Loucy (cell line): ENCODE results near the gene GNA12.

Experiments
- H2AFZ ChIP-seq: fragments of 200-600 bp; sonication (generic); 2 replicates; pipeline ENCODE4 v1.6.0; 2016; ENCODE audit warnings: antibody characterized with exemption, mild to moderate bottlenecking, low read length, moderate library complexity
- H3F3A ChIP-seq: fragments of 200-600 bp; 2 replicates; pipeline ENCODE4 v1.6.0; 2016; ENCODE audit warnings: antibody characterized with exemption, low read depth, mild to moderate bottlenecking
- H3K27me3 ChIP-seq: fragments of 200-600 bp; sonication (generic); 2 replicates; pipeline ENCODE4 v1.6.1; 2014; ENCODE audit warnings: low read length, mild to moderate bottlenecking; ENCODE audit not compliant: insufficient read depth, poor library complexity, severe bottlenecking
- H3K36me3 ChIP-seq: fragments of 200-600 bp; sonication (generic); 2 replicates; pipeline ENCODE4 v1.6.1; 2016; ENCODE audit warnings: low read length; ENCODE audit not compliant: insufficient read depth
- H3K4me1 ChIP-seq: fragments of 200-600 bp; sonication (generic); 2 replicates; pipeline ENCODE4 v1.5.1; 2014; ENCODE audit warnings: low read length, mild to moderate bottlenecking; ENCODE audit not compliant: insufficient read depth, poor library complexity, severe bottlenecking
- H3K4me2 ChIP-seq: fragments of 200-600 bp; sonication (generic); 2 replicates; pipeline ENCODE4 v1.6.0; 2014; ENCODE audit warnings: antibody characterized with exemption, low read length, low read depth, mild to moderate bottlenecking; ENCODE audit not compliant: poor library complexity, severe bottlenecking
- H3K4me3 ChIP-seq: fragments of 200-600 bp; sonication (generic); 2 replicates; pipeline ENCODE4 v1.5.1; 2014; ENCODE audit warnings: low read length, mild to moderate bottlenecking, mixed read lengths; ENCODE audit not compliant: poor library complexity, severe bottlenecking
- H3K79me2 ChIP-seq: fragments of 200-600 bp; sonication (generic); 2 replicates; pipeline ENCODE4 v1.6.1; 2014; ENCODE audit warnings: low read length; ENCODE audit not compliant: insufficient read depth
- H3K9ac ChIP-seq: fragments of 200-600 bp; sonication (generic); 2 replicates; pipeline ENCODE4 v1.6.0; 2014; ENCODE audit warnings: mild to moderate bottlenecking, low read depth, low read length, moderate library complexity; ENCODE audit not compliant: poor library complexity, severe bottlenecking
- H3K9me2 ChIP-seq: fragments of 200-600 bp; sonication (generic); replicated peaks from 2 replicates; pipeline ENCODE4 v1.6.1; 2016; ENCODE audit warnings: low read depth, low read length, mixed read lengths
- H3K9me3 ChIP-seq: fragments of 200-600 bp; sonication (generic); 2 replicates; pipeline ENCODE4 v1.6.1; 2014; ENCODE audit warnings: mild to moderate bottlenecking, antibody characterized with exemption, low read length, low read depth; ENCODE audit not compliant: insufficient read depth
- H4K20me1 ChIP-seq: fragments of 200-600 bp; sonication (generic); 2 replicates; pipeline ENCODE4 v1.6.0; 2014; ENCODE audit warnings: antibody characterized with exemption, low read length, mild to moderate bottlenecking; ENCODE audit not compliant: insufficient read depth, poor library complexity, severe bottlenecking
- CTCF ChIP-seq: fragments of 200-600 bp; sonication (generic); conservative IDR thresholded peaks from 2 replicates; pipeline ENCODE4 v1.5.1; 2014; ENCODE audit warnings: mild to moderate bottlenecking, antibody characterized with exemption, low read length
- EZH2phosphoT487 ChIP-seq: fragments of 200-600 bp; IDR thresholded peaks from 2 replicates; pipeline ENCODE4 v1.6.1; 2018; ENCODE audit warnings: antibody characterized with exemption, mild to moderate bottlenecking, moderate library complexity, borderline replicate concordance

Gene GNA12

DNA sequence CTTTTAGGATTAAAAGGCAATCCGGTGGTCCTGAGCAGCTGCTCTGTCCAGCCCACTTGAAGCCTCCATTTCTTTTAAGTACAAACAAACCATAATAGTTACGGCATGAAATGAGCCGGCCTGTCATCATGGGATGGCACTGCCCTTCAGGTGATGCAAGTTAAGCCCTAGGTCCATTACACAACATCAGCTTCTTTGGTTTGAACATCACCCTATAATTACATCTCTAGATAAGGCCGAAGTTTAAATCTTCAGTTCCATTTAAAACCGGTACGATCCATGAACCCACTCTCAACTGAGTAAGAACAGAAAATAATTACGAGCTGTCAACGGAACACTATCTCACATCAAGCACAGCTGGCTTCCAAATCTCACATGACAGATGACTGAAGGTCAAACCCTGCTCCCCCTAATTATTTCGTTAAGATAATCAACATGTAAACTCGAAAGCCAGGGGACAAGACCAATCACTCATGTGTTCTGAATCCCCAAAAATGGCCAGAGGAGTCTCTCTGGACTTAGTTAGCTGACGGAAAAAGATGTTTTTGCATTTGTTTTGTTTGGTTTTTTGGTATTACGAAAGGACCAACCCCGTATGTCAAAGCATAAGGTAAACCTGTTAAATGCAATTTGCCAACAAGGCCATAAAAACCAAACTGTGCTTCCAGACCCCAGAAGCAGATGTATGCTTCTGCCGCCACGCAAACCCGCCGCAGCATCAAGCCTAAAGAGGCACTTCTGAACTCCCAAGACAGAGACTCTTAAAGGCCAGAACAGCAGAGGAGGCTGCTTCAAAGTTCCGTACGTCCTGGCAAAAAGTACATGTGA lies 10.8 kb downstream of the GNA12 start:
- H3K27me3 ChIP-seq = no peaks in the 10 kb centered on the region
- peaks cover 21% of the 10 kb centered on the region for H4K20me1 ChIP-seq
- H2AFZ ChIP-seq = no peak overlapping the region
- peaks cover 97% of the 10 kb centered on the region for H3K79me2 ChIP-seq
- peaks cover 35% of the 10 kb centered on the region for H3K36me3 ChIP-seq
- H3K9me2 ChIP-seq = no peaks in the 10 kb centered on the region
- H3K9ac ChIP-seq = no peak overlapping the region
- no peaks in the 10 kb centered on the region for H3F3A ChIP-seq
- peaks cover 45% of the 10 kb centered on the region for H3K4me1 ChIP-seq
- no peak overlapping the region for H3K4me3 ChIP-seq
- TF ChIP-seq CTCF = no peak
- no peak for TF ChIP-seq EZH2phosphoT487
- no peaks in the 10 kb centered on the region for H3K9me3 ChIP-seq
- H3K4me2 ChIP-seq = peak overlapping the region; percentile 21

- Histone ChIP-seq H3K4me2 (no peak overlapping the region), H3K4me3 (no peak overlapping the region), H3K9me3 (no peaks in the 10 kb centered on the region), H3K9ac (no peak overlapping the region), H3K4me1 (peaks cover 36% of the 10 kb centered on the region), H3F3A (no peaks in the 10 kb centered on the region), H3K79me2 (peaks cover 97% of the 10 kb centered on the region), H3K27me3 (no peaks in the 10 kb centered on the region), H3K36me3 (peaks cover 35% of the 10 kb centered on the region), H3K9me2 (no peaks in the 10 kb centered on the region), H4K20me1 (peaks cover 21% of the 10 kb centered on the region), H2AFZ (no peak overlapping the region)
- TF ChIP-seq EZH2phosphoT487 (no peak), CTCF (no peak)
These were observed 11.6 kb downstream of the GNA12 start for GRCh38 chr7:2832461-2832860.

DNA sequence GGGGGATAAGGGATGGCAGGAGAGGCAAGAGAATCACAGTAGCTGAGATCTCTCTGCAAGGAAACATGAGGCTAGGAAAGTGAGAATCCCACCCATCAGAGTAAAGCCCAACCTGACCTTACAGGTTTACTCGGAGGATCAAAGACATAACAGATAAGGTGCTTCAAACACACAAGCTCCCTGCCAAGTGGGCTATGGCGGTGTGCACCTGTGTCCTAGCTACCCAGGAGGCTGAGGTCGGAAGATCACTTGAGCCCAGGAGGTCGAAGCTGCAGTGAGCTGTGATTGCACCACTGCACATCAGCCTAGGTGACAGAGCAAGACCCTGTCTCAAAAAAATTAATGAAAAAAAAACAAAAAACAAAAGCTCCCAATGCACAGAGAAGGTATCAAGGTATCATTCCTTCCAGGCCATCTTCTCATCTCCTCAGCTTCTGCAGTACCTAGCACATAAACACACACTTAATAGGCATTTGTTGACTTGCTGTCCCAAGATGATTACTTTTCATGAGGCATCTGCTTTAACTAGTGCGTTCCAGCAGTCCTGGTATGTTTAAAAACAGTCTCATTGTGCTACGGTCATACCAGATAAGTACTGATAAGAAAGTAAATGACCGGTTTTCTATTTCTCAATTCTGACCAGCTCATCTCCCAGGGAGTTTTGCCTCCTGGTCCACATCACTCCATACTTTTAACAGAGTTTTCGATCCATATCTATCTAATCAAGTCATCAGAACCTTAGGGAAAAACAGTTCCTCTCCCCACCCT lies 13.3 kb downstream of the GNA12 start:
- peaks cover 98% of the 10 kb centered on the region for H3K79me2 ChIP-seq
- TF ChIP-seq CTCF = no peak
- no peak for TF ChIP-seq EZH2phosphoT487

More for the DNA sequence above, 13.3 kb downstream of the GNA12 start:
- no peaks in the 10 kb centered on the region for H3K9me3 ChIP-seq
- H3K9ac ChIP-seq = no peak overlapping the region
- H3F3A ChIP-seq = no peaks in the 10 kb centered on the region
- H3K9me2 ChIP-seq = no peaks in the 10 kb centered on the region
- H3K4me1 ChIP-seq = peaks cover 24% of the 10 kb centered on the region
- peaks cover 36% of the 10 kb centered on the region for H3K36me3 ChIP-seq
- no peak overlapping the region for H3K4me3 ChIP-seq
- peaks cover 24% of the 10 kb centered on the region for H4K20me1 ChIP-seq
- no peaks in the 10 kb centered on the region for H3K27me3 ChIP-seq
- no peak overlapping the region for H3K4me2 ChIP-seq
- H2AFZ ChIP-seq = no peak overlapping the region
